Measurements from ENCODE around the gene RAP1GAP2.

The RAP1GAP2 gene

DNA sequence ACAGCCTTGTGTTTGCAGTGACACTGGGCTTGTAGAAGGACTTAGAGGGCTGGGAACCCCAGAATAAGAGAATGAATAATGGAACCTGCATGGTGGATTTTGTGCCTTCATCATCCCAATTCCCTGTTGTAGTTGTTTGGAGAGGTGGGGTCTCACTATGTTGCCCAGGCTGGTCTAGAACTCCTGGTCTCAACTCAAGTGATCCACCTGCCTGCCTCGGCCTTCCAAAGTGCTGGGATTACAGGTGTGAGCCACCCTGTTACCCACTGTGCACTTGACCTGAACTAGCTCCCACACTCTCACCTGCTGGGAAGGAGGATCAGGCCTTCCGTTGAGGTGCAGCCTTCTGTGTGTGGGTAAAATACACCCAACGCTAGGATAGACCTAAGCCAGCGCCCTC, 55.4 kb downstream of the RAP1GAP2 start:
- TF ChIP-seq, protein P1, sequence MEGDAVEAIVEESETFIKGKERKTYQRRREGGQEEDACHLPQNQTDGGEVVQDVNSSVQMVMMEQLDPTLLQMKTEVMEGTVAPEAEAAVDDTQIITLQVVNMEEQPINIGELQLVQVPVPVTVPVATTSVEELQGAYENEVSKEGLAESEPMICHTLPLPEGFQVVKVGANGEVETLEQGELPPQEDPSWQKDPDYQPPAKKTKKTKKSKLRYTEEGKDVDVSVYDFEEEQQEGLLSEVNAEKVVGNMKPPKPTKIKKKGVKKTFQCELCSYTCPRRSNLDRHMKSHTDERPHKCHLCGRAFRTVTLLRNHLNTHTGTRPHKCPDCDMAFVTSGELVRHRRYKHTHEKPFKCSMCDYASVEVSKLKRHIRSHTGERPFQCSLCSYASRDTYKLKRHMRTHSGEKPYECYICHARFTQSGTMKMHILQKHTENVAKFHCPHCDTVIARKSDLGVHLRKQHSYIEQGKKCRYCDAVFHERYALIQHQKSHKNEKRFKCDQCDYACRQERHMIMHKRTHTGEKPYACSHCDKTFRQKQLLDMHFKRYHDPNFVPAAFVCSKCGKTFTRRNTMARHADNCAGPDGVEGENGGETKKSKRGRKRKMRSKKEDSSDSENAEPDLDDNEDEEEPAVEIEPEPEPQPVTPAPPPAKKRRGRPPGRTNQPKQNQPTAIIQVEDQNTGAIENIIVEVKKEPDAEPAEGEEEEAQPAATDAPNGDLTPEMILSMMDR (IDR thresholded peaks at IDR 0.05; ENCODE audit: control insufficient read depth, insufficient read depth, low read depth, low read length, missing control alignments): no peak
- H3K4me3 ChIP-seq (ENCODE audit: control insufficient read depth, low read depth, low read length): no peak overlapping the region
- no peak for DNase-seq (ENCODE audit: low read depth)

GRCh38 chr17:2852221-2852620, 56.0 kb downstream of the RAP1GAP2 start:
- H3K4me3 ChIP-seq (ENCODE audit: control insufficient read depth, low read depth, low read length): no peak overlapping the region
- DNase-seq (ENCODE audit: low read depth): no peak
- TF ChIP-seq, protein P1 (IDR thresholded peaks at IDR 0.05; ENCODE audit: control insufficient read depth, insufficient read depth, low read depth, low read length, missing control alignments): no peak

DNA sequence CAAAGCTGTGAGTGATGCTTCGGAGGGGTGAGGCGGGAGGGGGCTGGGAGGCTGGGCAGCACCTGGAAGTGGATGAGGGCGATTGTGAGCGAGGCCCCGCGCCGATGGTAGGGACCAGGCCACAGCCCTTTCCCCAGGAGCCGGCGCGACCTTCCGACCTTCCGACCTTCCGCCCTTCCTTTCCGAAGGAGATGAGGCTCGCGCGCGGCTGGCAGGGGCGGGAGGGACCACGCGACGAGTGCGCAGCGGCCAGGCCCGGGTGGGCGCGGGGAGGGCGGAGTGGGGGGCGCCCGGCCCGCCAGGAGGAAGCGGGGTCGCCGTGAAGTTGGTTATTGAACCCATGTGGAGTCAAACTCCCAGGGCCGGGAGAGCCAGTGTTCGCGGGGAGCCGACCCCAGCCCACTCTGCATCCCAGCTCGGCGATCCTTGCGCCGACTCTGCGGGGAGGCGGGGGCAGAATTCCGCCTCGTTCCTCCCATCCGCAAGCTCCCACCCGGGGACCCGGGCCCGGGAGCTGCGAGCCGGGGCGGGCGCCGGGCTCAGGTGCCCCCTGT, 56.6 kb downstream of the RAP1GAP2 start:
- TF ChIP-seq, protein P1 (IDR thresholded peaks at IDR 0.05; ENCODE audit: control insufficient read depth, insufficient read depth, low read depth, low read length, missing control alignments): no peak
- DNase-seq (ENCODE audit: low read depth): no peak
- H3K4me3 ChIP-seq (ENCODE audit: control insufficient read depth, low read depth, low read length): peak overlapping the region; percentile 19

- TF ChIP-seq, protein P1 (IDR thresholded peaks at IDR 0.05; ENCODE audit: control insufficient read depth, insufficient read depth, low read depth, low read length, missing control alignments): no peak
- H3K4me3 ChIP-seq (ENCODE audit: control insufficient read depth, low read depth, low read length): peak overlapping the region; percentile 19
- no peak for DNase-seq (ENCODE audit: low read depth)
Observed at GRCh38 chr17:2853283-2854142, 57.3 kb downstream of the RAP1GAP2 start.

DNA sequence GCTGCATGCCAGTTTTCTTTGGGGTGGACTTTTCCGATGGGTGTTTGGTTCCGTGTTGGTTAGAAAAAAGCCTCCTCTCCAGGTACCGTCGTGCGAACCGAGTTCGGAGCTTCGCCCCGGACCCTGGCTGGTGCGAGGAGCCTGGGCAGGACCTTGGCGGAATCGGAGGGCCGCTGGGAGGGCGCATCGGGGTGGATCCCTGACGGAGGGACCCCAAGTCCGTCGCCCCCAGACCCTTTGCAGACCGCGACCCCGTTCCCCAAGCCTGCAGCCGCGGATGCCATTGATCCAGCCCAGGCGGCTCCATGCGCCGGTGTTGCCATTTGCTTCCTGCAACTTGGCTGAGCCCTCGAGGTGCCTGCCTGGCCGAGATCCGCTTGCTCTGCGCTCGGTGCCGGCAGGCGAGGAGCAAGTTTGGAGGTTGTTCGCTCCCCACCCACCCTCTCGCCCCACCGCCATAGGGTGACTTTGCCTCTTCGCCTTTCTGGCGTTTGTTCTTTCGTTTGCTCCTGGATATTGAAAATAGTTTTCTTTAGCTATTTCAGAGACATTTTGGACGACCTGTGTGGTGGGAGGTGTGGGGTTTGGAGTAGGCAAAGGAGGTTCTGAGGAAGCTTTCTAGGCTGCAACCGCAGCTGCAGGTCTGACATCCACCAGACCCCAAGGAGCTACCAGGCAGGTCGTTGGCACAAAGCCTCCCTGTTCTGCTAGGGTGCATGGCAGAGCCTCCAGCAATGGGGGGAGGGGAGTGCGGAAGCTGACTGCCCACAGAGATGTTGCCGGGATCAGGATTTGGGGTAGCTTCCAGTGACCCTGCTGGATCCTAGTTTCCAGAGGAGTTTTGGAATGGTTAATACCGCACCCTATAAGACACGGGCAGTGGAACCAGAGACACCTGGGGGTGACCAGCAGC, 58.2 kb downstream of the RAP1GAP2 start:
- peak overlapping the region; percentile 19 for H3K4me3 ChIP-seq (ENCODE audit: control insufficient read depth, low read depth, low read length)
- TF ChIP-seq, protein P1 (IDR thresholded peaks at IDR 0.05; ENCODE audit: control insufficient read depth, insufficient read depth, low read depth, low read length, missing control alignments): no peak
- no peak for DNase-seq (ENCODE audit: low read depth)

DNA sequence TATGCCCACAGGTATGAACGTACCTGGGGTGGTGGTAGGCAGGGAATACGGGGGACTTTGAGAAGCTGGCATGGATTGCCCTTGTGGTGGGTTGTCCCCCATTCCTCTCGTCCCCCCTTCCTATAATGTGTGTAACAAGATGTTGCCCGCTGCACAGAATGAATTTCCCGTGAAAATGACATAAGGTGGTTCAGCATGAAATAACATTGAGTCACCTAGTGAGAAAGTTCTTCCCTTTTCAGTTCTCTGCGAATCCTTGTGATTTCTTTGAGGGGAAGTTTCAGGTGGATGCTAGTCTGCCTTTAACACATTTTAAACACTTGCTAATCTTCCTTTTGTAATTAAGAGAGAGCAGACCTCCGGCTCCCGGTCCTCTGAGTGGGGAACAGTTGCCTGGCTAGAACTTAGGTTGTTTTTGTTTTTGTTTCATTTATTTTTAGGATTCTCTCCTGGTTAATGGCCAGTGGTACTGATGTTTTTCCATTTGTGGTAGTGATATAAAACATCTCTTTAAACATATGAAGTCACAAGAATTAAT, 58.9 kb downstream of the RAP1GAP2 start:
- no peak overlapping the region for H3K4me3 ChIP-seq (ENCODE audit: control insufficient read depth, low read depth, low read length)

More for the DNA sequence above, 58.9 kb downstream of the RAP1GAP2 start:
- TF ChIP-seq, protein P1 (IDR thresholded peaks at IDR 0.05; ENCODE audit: control insufficient read depth, insufficient read depth, low read depth, low read length, missing control alignments): no peak
- DNase-seq (ENCODE audit: low read depth): no peak
